PFSK-1 (cell line): Measurements from ENCODE around the gene HTRA3.

Source experiments
- POLR2AphosphoS5 ChIP-seq: IDR thresholded peaks from 2 replicates; pipeline ENCODE4 v1.6.1; 2012; ENCODE audit warnings: low read depth, mild to moderate bottlenecking, control low read depth, low read length, moderate library complexity
- TF ChIP-seq, protein P1 (sequence below), 2 experiments: IDR thresholded peaks; 2 replicates each; pipeline versions ENCODE4 v1.6.1 to v1.8.0; 2011 to 2012; ENCODE audit warnings: low read depth in 2 of 2, low read length in 2 of 2, control low read depth in 1 of 2, inconsistent platforms in 1 of 2, mild to moderate bottlenecking in 1 of 2, moderate library complexity in 1 of 2; ENCODE audit not compliant: insufficient read depth in 1 of 2

DNA sequence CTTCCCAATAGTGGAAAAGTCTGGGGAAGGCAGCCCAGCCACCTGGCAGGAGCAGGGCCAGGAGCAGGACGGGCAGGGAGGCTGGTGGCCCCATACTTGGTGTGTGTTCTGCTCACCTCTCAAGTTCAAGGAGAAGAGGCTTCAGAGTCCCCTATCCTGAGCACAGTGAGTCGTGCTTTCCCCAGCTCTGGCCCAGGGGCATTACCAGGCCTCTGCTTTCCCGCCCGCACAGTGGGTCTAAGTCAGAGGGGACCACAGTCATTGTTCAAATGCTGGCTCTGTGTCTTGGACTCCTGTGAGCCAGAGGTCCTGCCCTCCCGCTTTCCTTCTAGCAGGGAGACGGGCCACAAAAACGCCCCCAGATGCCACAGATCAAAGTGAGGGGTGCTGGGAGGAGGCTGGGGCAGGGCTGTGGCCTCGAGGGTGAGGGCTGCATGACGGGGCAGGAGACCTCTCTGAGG, 27.6 kb downstream of the HTRA3 start:
- TF ChIP-seq POLR2AphosphoS5, result no peak
- TF ChIP-seq, protein P1, sequence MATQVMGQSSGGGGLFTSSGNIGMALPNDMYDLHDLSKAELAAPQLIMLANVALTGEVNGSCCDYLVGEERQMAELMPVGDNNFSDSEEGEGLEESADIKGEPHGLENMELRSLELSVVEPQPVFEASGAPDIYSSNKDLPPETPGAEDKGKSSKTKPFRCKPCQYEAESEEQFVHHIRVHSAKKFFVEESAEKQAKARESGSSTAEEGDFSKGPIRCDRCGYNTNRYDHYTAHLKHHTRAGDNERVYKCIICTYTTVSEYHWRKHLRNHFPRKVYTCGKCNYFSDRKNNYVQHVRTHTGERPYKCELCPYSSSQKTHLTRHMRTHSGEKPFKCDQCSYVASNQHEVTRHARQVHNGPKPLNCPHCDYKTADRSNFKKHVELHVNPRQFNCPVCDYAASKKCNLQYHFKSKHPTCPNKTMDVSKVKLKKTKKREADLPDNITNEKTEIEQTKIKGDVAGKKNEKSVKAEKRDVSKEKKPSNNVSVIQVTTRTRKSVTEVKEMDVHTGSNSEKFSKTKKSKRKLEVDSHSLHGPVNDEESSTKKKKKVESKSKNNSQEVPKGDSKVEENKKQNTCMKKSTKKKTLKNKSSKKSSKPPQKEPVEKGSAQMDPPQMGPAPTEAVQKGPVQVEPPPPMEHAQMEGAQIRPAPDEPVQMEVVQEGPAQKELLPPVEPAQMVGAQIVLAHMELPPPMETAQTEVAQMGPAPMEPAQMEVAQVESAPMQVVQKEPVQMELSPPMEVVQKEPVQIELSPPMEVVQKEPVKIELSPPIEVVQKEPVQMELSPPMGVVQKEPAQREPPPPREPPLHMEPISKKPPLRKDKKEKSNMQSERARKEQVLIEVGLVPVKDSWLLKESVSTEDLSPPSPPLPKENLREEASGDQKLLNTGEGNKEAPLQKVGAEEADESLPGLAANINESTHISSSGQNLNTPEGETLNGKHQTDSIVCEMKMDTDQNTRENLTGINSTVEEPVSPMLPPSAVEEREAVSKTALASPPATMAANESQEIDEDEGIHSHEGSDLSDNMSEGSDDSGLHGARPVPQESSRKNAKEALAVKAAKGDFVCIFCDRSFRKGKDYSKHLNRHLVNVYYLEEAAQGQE (IDR thresholded peaks at IDR 0.05; ENCODE audit: insufficient read depth in 1 of 2, low read depth in 2 of 2, low read length in 2 of 2), result no peak
